Osteoblast (primary cell): ENCODE measurements around the gene TBX19. TPM values are rescaled to one million over a fixed set of nuclear protein-coding genes. Genes with fewer than 3 reads are reported as not detected.

Experiments used
- DNase-seq: peaks from one replicate; pipeline ENCODE4 v3.0.0; 2011; ENCODE audit warnings: low spot score, mixed read lengths; ENCODE audit not compliant: insufficient read length; ENCODE audit errors: missing footprints
- H2AFZ ChIP-seq: 2 replicates; pipeline ENCODE4 v1.6.0; 2011; ENCODE audit warnings: mild to moderate bottlenecking, low read length
- H3K27ac ChIP-seq: 2 replicates; pipeline ENCODE4 v1.5.1; 2011; ENCODE audit warnings: mild to moderate bottlenecking, low read depth, low read length, moderate library complexity
- H3K27me3 ChIP-seq: 2 replicates; pipeline ENCODE4 v1.6.0; 2012; ENCODE audit warnings: mild to moderate bottlenecking, control low read depth, inconsistent platforms, low read length, moderate library complexity; ENCODE audit not compliant: insufficient read depth
- H3K36me3 ChIP-seq: 2 replicates; pipeline ENCODE4 v1.5.1; 2011; ENCODE audit warnings: mild to moderate bottlenecking, low read length, control low read depth, moderate library complexity; ENCODE audit not compliant: insufficient read depth
- H3K4me1 ChIP-seq: 2 replicates; pipeline ENCODE4 v1.5.1; 2011; ENCODE audit warnings: mild to moderate bottlenecking, low read length, control low read depth, moderate library complexity; ENCODE audit not compliant: insufficient read depth
- H3K4me2 ChIP-seq: 2 replicates; pipeline ENCODE4 v1.6.0; 2011; ENCODE audit warnings: mild to moderate bottlenecking, low read length; ENCODE audit not compliant: insufficient read depth
- H3K4me3 ChIP-seq: fragments of 200-600 bp; sonication (generic); 3 replicates; pipeline ENCODE4 v1.5.1; 2012; ENCODE audit warnings: mild to moderate bottlenecking, low read length, inconsistent platforms; ENCODE audit not compliant: insufficient read depth
- H3K79me2 ChIP-seq: 2 replicates; pipeline ENCODE4 v1.6.0; 2012; ENCODE audit warnings: mild to moderate bottlenecking, low read length, control low read depth, inconsistent platforms; ENCODE audit not compliant: insufficient read depth
- H3K9me3 ChIP-seq: 2 replicates; pipeline ENCODE4 v1.5.1; 2011; ENCODE audit warnings: low read depth, low read length, control low read depth
- H4K20me1 ChIP-seq: 2 replicates; pipeline ENCODE4 v1.6.0; 2012; ENCODE audit warnings: mild to moderate bottlenecking, low read length, control low read depth; ENCODE audit not compliant: insufficient read depth
- CTCF ChIP-seq: IDR thresholded peaks from 2 replicates; pipeline ENCODE4 v1.5.1; 2011; ENCODE audit warnings: mild to moderate bottlenecking, low read depth, low read length, moderate library complexity; ENCODE audit errors: extremely low read depth
- total RNA-seq: library from RNA; depleted of rRNA; stranded (reverse); fragments of >200 nt; gene quantifications from 2 replicates; pipeline ENCODE4 v1.2.3, GENCODE V29; 2012

TBX19 gene
- total RNA-seq, 1 donor: 1.1 TPM

- no peak overlapping the region for H3K4me2 ChIP-seq
- no peak for TF ChIP-seq CTCF
Observed at GRCh38 chr1:168236836-168237611, 43.7 kb upstream of the TBX19 start.

GRCh38 chr1:168243198-168243597, 37.5 kb upstream of the TBX19 start:
- H3K4me1 ChIP-seq: no peaks in the 10 kb centered on the region
- H2AFZ ChIP-seq: no peak overlapping the region
- no peaks in the 10 kb centered on the region for H3K27me3 ChIP-seq
- no peaks in the 10 kb centered on the region for H3K9me3 ChIP-seq
- no peaks in the 10 kb centered on the region for H4K20me1 ChIP-seq
- no peak for DNase-seq
- H3K79me2 ChIP-seq: peaks cover 8% of the 10 kb centered on the region
- no peak overlapping the region for H3K4me3 ChIP-seq
- H3K36me3 ChIP-seq: peaks cover 39% of the 10 kb centered on the region
- no peak for TF ChIP-seq CTCF
- no peak overlapping the region for H3K4me2 ChIP-seq
- H3K27ac ChIP-seq: no peak overlapping the region

More at GRCh38 chr1:168236836-168237611, 43.7 kb upstream of the TBX19 start:
- peaks cover 24% of the 10 kb centered on the region for H3K79me2 ChIP-seq
- peaks cover 12% of the 10 kb centered on the region for H4K20me1 ChIP-seq
- no peak for DNase-seq
- H3K27me3 ChIP-seq: no peaks in the 10 kb centered on the region
- no peak overlapping the region for H3K4me3 ChIP-seq
- H3K9me3 ChIP-seq: no peaks in the 10 kb centered on the region
- H3K36me3 ChIP-seq: peaks cover 43% of the 10 kb centered on the region
- peaks cover 6% of the 10 kb centered on the region for H3K4me1 ChIP-seq
- peak overlapping the region; percentile 19 for H3K27ac ChIP-seq
- H2AFZ ChIP-seq: no peak overlapping the region

- DNase-seq: no peak
- Histone ChIP-seq H3K79me2 (peaks cover 8% of the 10 kb centered on the region), H4K20me1 (no peaks in the 10 kb centered on the region), H3K27me3 (no peaks in the 10 kb centered on the region), H3K4me1 (no peaks in the 10 kb centered on the region), H3K9me3 (no peaks in the 10 kb centered on the region), H3K36me3 (peaks cover 36% of the 10 kb centered on the region), H2AFZ (no peak overlapping the region), H3K4me2 (no peak overlapping the region), H3K4me3 (no peak overlapping the region), H3K27ac (no peak overlapping the region)
- no peak for TF ChIP-seq CTCF
Observed at GRCh38 chr1:168243636-168244212, 37.0 kb upstream of the TBX19 start.

GRCh38 chr1:168245042-168245441, 35.6 kb upstream of the TBX19 start:
- H3K4me2 ChIP-seq: no peak overlapping the region
- no peaks in the 10 kb centered on the region for H3K4me1 ChIP-seq
- H3K4me3 ChIP-seq: no peak overlapping the region
- no peak overlapping the region for H2AFZ ChIP-seq
- no peaks in the 10 kb centered on the region for H3K27me3 ChIP-seq
- peaks cover 3% of the 10 kb centered on the region for H4K20me1 ChIP-seq
- H3K27ac ChIP-seq: no peak overlapping the region
- no peak for TF ChIP-seq CTCF
- H3K9me3 ChIP-seq: no peaks in the 10 kb centered on the region
- peaks cover 30% of the 10 kb centered on the region for H3K36me3 ChIP-seq
- H3K79me2 ChIP-seq: peaks cover 16% of the 10 kb centered on the region
- no peak for DNase-seq
